Transverse colon (tissue), 4 donors: ENCODE data around the gene MDM2. TPM values are rescaled to one million over a fixed set of nuclear protein-coding genes. Genes with fewer than 3 reads are reported as not detected.

Experiments used
- DNase-seq: peaks from one replicate; pipeline ENCODE4 v3.0.0-alpha.2; 2019
- H3K27ac ChIP-seq, 4 donors: fragments of 200-600 bp; sonication (generic); 2 replicates each; pipeline ENCODE4 v1.5.1; 2016 to 2018; ENCODE audit warnings: inconsistent platforms in 4 of 4
- H3K27me3 ChIP-seq: fragments of 200-600 bp; sonication (generic); 2 replicates; pipeline ENCODE4 v1.5.1; 2017; ENCODE audit warnings: inconsistent platforms
- H3K36me3 ChIP-seq, 4 donors: fragments of 200-600 bp; sonication (generic); 2 replicates each; pipeline ENCODE4 v1.5.1; 2017 to 2019; ENCODE audit warnings: inconsistent platforms in 4 of 4
- H3K4me1 ChIP-seq, 4 donors: fragments of 200-600 bp; sonication (generic); 2 replicates each; pipeline ENCODE4 v1.5.1; 2017 to 2020; ENCODE audit warnings: inconsistent platforms in 4 of 4
- H3K4me3 ChIP-seq, 4 donors: fragments of 200-600 bp; sonication (generic); 1 replicate in 1 of 4; 2 replicates in 3 of 4; pipeline versions ENCODE4 v1.5.1 to v1.6.1; 2017 to 2019; ENCODE audit warnings: inconsistent platforms in 4 of 4
- H3K9me3 ChIP-seq, 2 donors: fragments of 200-600 bp; sonication (generic); 2 replicates each; pipeline ENCODE4 v1.5.1; 2017 to 2019; ENCODE audit warnings: inconsistent platforms in 2 of 2
- CTCF ChIP-seq, 5 experiments: fragments of 200-600 bp in 3 of 5; fragments of 450-650 bp in 2 of 5; sonication (generic) in 3 of 5; IDR thresholded peaks; 1 replicate in 2 of 5; 2 replicates in 3 of 5; pipeline ENCODE4 v1.5.1; 2016 to 2017; ENCODE audit warnings: antibody characterized with exemption in 5 of 5, inconsistent platforms in 3 of 5, mild to moderate bottlenecking in 2 of 5, moderate library complexity in 1 of 5
- EP300 ChIP-seq: sonication (generic); formaldehyde crosslinking; IDR thresholded peaks from one replicate; pipeline ENCODE4 v1.6.1; 2017; ENCODE audit warnings: antibody characterized with exemption, low read depth
- POLR2A ChIP-seq: fragments of 450-650 bp; IDR thresholded peaks from one replicate; pipeline ENCODE4 v1.6.1; 2016; ENCODE audit warnings: antibody characterized with exemption, mild to moderate bottlenecking, moderate library complexity
- POLR2AphosphoS5 ChIP-seq, 3 donors: sonication (generic); formaldehyde crosslinking; IDR thresholded peaks; one replicate each; pipeline ENCODE4 v1.6.1; 2016; ENCODE audit warnings: antibody characterized with exemption in 3 of 3
- WGBS, 2 donors: methylation state at CpG; one replicate each; pipeline ENCODE4 v1.1.5; 2018; ENCODE audit warnings: low coverage in 1 of 2; 5-methylcytosine and 5-hydroxymethylcytosine counted together
- in situ Hi-C, 4 donors: fragments of 200-750 bp; cut with MboI; loops; one replicate each; pipeline versions ENCODE4 v1.15.0 to v1.15.1; 2017; ENCODE audit warnings: low sequenced_read_pairs in 3 of 4, low pct_ligation_motif_present in 1 of 4, low pct_unique_long_range_greater_than_20kb in 1 of 4
- intact Hi-C: fragments of 100-400 bp; cut with DNase I; formaldehyde crosslinking; loops from one replicate; pipeline ENCODE4 v1.15.1; 2023; ENCODE audit warnings: low total_unique reads
- total RNA-seq, 4 donors: library from RNA; depleted of rRNA; stranded (reverse); fragments of >200 nt; gene quantifications; one replicate each; pipeline ENCODE4 v1.1.0, GENCODE V29; 2016

MDM2 gene
- total RNA-seq, 4 donors from 2014 or later: 45.7 to 291 (median 220) TPM

DNA sequence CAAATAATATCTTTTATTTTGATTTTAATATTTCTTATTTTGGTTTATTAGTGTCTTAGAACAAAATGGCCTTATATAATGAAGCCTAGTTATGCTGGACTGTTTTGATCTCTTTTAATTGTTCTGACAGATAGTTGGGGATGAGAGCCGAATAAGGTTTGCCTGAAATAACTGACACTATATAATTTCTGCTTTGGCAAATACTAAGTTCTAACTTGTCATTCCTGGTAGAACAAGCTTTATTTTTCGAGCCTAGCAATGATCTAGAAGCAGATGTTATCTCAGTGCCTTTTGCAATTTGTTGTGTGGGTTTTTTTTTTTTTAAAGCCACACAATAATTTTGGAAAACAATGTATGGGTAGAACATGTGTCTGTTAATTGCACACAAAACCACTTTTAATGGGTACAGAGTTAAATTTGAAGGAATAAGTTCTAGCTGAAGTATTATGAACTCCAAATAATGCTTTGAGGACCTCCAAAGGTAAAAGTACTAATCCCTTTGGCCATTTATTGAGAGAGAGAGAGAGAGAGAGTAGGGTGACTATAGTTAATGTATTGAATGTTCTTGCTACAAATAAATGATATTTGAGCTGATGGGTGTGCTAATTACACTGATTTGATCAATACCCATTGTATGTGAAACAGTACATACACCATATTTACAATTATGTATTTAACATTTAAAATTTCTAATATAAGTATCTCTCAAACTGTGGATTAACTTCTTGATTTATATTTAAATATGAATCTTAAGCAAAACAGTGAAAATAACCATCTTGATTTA, 35.0 kb downstream of the MDM2 start:
- TF ChIP-seq EP300 (no peak), CTCF (IDR thresholded peaks at IDR 0.05) (no peak)
- no peaks in the 10 kb centered on the region for H3K27me3 ChIP-seq
- no peaks in the 10 kb centered on the region for H3K9me3 ChIP-seq
- intact Hi-C loops: no loop called here
- in situ Hi-C loops: no loop called here
- H3K36me3 ChIP-seq: peaks cover 0 to 48% (median 20%) of the 10 kb centered on the region in 4 donors
- no peak overlapping the region for H3K27ac ChIP-seq
- H3K4me1 ChIP-seq: no peaks in the 10 kb centered on the region
- WGBS, 2 donors: 82 to 90% methylated on average over 2 of the region's 2 CpGs
- DNase-seq: no peak
- no peak overlapping the region for H3K4me3 ChIP-seq

- Histone ChIP-seq H3K4me1 (no peaks in the 10 kb centered on the region), H3K27ac (no peak overlapping the region), H3K4me3 (no peak overlapping the region), H3K27me3 (no peaks in the 10 kb centered on the region), H3K36me3 (peaks cover 0 to 36% (median 12%) of the 10 kb centered on the region in 4 donors), H3K9me3 (no peaks in the 10 kb centered on the region)
- 84 to 87% methylated on average over 3 to 4 of the region's 4 CpGs for WGBS, 2 donors
- in situ Hi-C loops: no loop called here
- intact Hi-C loops: no loop called here
- no peak for DNase-seq
- TF ChIP-seq POLR2A: no peak
- peak in 1 of 3 donors; percentile 13 for TF ChIP-seq POLR2AphosphoS5 (IDR thresholded peaks at IDR 0.05)
Observed at GRCh38 chr12:68844318-68844745, 36.4 kb downstream of the MDM2 start.

- Histone ChIP-seq H3K9me3 (no peaks in the 10 kb centered on the region), H3K27me3 (no peaks in the 10 kb centered on the region), H3K4me1 (no peaks in the 10 kb centered on the region), H3K27ac (no peak overlapping the region), H3K4me3 (no peak overlapping the region), H3K36me3 (peaks cover 0 to 29% (median 9%) of the 10 kb centered on the region in 4 donors)
- intact Hi-C loops (no loop called here), in situ Hi-C loops (no loop called here)
- TF ChIP-seq POLR2A (no peak), EP300 (no peak), CTCF (IDR thresholded peaks at IDR 0.05) (no peak), POLR2AphosphoS5 (IDR thresholded peaks at IDR 0.05) (no peak)
- DNase-seq: no peak
- WGBS, 2 donors: 77 to 82% methylated on average over 13 to 14 of the region's 14 CpGs
Observed at GRCh38 chr12:68844788-68845695, 37.1 kb downstream of the MDM2 start.

DNA sequence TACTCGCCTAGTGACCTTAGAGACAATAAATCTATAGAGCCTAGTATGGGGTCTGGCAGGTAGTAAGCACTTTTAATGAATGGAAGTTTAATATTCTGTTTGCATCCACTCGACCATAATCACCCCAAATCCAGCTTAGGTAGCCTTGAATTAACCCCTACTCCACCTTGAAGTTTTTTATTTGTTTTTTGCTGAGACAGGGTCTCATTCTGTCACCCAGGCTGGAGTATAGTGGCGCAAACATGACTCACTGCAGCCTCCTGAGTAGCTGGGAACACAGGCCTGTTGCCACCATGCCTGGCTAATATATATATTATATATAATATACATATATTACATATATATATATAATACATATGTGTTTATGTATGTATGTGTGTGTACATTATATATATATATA, 38.8 kb downstream of the MDM2 start:
- WGBS, 2 donors: 76 to 85% methylated on average over 3 of the region's 3 CpGs
- Histone ChIP-seq H3K9me3 (no peaks in the 10 kb centered on the region), H3K36me3 (peaks cover 0 to 13% (median 3%) of the 10 kb centered on the region in 4 donors), H3K27ac (no peak overlapping the region), H3K27me3 (no peaks in the 10 kb centered on the region), H3K4me1 (no peaks in the 10 kb centered on the region), H3K4me3 (no peak overlapping the region)
- intact Hi-C loops (no loop called here), in situ Hi-C loops (no loop called here)
- no peak for DNase-seq
- TF ChIP-seq EP300 (no peak), POLR2A (no peak), CTCF (IDR thresholded peaks at IDR 0.05) (no peak), POLR2AphosphoS5 (IDR thresholded peaks at IDR 0.05) (no peak)
